HEK293T (cell line): ENCODE data around the gene CNN3.

Source experiments
- ARNT ChIP-seq: fragments of 450-650 bp; IDR thresholded peaks from 2 replicates; pipeline ENCODE4 v1.6.1; 2017; ENCODE audit warnings: mild to moderate bottlenecking
- FOXM1 ChIP-seq: fragments of 450-650 bp; IDR thresholded peaks from 2 replicates; pipeline ENCODE4 v1.6.1; 2017; ENCODE audit warnings: mild to moderate bottlenecking, borderline replicate concordance
- LEF1 ChIP-seq: fragments of 450-650 bp; IDR thresholded peaks from 2 replicates; pipeline ENCODE4 v1.6.1; 2017; ENCODE audit warnings: mild to moderate bottlenecking, borderline replicate concordance
- PKNOX1 ChIP-seq: fragments of 450-650 bp; IDR thresholded peaks from 2 replicates; pipeline ENCODE4 v1.6.1; 2016
- SP1 ChIP-seq: fragments of 450-650 bp; IDR thresholded peaks from 2 replicates; pipeline ENCODE4 v1.6.1; 2017

- no peak for TF ChIP-seq ARNT
- TF ChIP-seq FOXM1, result no peak
- no peak for TF ChIP-seq LEF1
- TF ChIP-seq PKNOX1, result no peak
- TF ChIP-seq SP1, result no peak
Observed at GRCh38 chr1:94886361-94886760, 40.5 kb downstream of the CNN3 start.
